Thyroid gland (tissue), 4 donors: ENCODE measurements around the gene ERICH2. TPM values are rescaled to one million over a fixed set of nuclear protein-coding genes. Genes with fewer than 3 reads are reported as not detected.

ENCODE experiments used
- DNase-seq, 2 donors: peaks; one replicate each; pipeline ENCODE4 v3.0.0-alpha.2; 2019
- H3K27ac ChIP-seq, 3 donors: fragments of 200-600 bp; sonication (generic); 1 replicate in 2 of 3; 2 replicates in 1 of 3; pipeline ENCODE4 v1.5.1; 2016 to 2019; ENCODE audit warnings: mild to moderate bottlenecking in 1 of 3, moderate library complexity in 1 of 3
- H3K27me3 ChIP-seq: fragments of 200-600 bp; sonication (generic); one replicate; pipeline ENCODE4 v1.5.1; 2019
- H3K36me3 ChIP-seq, 2 donors: fragments of 200-600 bp; sonication (generic); one replicate each; pipeline ENCODE4 v1.5.1; 2016 to 2019
- H3K4me1 ChIP-seq, 2 donors: fragments of 200-600 bp; sonication (generic); one replicate each; pipeline ENCODE4 v1.5.1; 2017 to 2019
- H3K4me3 ChIP-seq, 3 donors: fragments of 200-600 bp; sonication (generic); replicated peaks in 1 of 3; 1 replicate in 2 of 3; 2 replicates in 1 of 3; pipeline ENCODE4 v1.5.1; 2016; ENCODE audit warnings: mild to moderate bottlenecking in 1 of 3
- H3K9me3 ChIP-seq: fragments of 200-600 bp; sonication (generic); one replicate; pipeline ENCODE4 v1.5.1; 2017
- POLR2A ChIP-seq, 2 donors: fragments of 450-650 bp; IDR thresholded peaks; one replicate each; pipeline ENCODE4 v1.6.1; 2017; ENCODE audit warnings: antibody characterized with exemption in 2 of 2, mild to moderate bottlenecking in 2 of 2, moderate library complexity in 1 of 2
- WGBS, 2 donors: methylation state at CpG; one replicate each; pipeline ENCODE4 v1.1.5; 2017; 5-methylcytosine and 5-hydroxymethylcytosine counted together
- intact Hi-C: fragments of 100-400 bp; cut with DNase I; formaldehyde crosslinking; loops from one replicate; pipeline ENCODE4 v1.15.1; 2023
- total RNA-seq, 4 donors: library from RNA; depleted of rRNA; stranded (reverse); fragments of >200 nt; gene quantifications; one replicate each; pipeline ENCODE4 v1.2.3, GENCODE V29; 2016
- TF ChIP-seq, protein P1 (sequence below), 6 experiments: fragments of 200-600 bp in 3 of 6; fragments of 450-650 bp in 3 of 6; sonication (generic) in 3 of 6; IDR thresholded peaks; one replicate each; pipeline ENCODE4 v1.5.1; 2016 to 2019; ENCODE audit warnings: antibody characterized with exemption in 6 of 6, mild to moderate bottlenecking in 2 of 6, inconsistent platforms in 1 of 6, moderate library complexity in 1 of 6

ERICH2 gene
- total RNA-seq, 4 donors from 2014 or later = not detected

DNA sequence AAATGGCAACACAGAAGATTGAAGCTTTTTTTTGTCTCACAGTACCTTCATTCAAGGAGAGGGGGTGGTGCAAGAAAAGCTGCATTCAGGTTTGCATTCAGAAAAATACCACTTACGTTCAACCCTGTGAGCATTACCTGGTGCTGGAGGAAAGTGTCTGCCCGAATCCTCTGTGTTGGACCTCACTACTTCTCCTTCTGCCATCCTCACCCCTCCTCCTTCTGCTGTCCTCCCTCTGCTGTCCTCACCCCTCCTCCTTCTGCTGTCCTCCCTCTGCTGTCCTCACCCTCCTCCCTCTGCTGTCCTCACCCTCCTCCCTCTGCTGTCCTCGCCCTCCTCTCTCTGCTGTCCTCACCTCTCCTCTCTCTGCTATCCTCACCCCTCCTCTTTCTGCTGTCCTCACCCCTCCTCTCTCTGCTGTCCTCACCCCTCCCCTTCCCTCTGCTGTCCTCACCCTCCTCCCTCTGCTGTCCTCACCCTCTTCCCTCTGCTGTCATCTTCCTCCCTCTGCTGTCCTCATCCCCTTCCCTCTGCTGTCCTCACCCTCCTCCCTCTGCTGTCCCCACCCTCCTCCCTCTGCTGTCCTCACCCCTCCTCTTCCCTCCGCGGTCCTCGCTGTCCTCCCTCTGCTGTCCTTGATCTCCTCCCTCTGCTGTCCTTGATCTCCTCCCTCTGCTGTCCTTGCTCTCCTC lies 57.8 kb downstream of the ERICH2 start:
- H3K4me1 ChIP-seq = peaks cover 0 to 10% of the 10 kb centered on the region in 2 donors
- 87 to 92% methylated on average over 6 of the region's 6 CpGs for WGBS, 2 donors
- no peaks in the 10 kb centered on the region for H3K36me3 ChIP-seq
- no peak for TF ChIP-seq POLR2A (IDR thresholded peaks at IDR 0.05)
- TF ChIP-seq, protein P1, sequence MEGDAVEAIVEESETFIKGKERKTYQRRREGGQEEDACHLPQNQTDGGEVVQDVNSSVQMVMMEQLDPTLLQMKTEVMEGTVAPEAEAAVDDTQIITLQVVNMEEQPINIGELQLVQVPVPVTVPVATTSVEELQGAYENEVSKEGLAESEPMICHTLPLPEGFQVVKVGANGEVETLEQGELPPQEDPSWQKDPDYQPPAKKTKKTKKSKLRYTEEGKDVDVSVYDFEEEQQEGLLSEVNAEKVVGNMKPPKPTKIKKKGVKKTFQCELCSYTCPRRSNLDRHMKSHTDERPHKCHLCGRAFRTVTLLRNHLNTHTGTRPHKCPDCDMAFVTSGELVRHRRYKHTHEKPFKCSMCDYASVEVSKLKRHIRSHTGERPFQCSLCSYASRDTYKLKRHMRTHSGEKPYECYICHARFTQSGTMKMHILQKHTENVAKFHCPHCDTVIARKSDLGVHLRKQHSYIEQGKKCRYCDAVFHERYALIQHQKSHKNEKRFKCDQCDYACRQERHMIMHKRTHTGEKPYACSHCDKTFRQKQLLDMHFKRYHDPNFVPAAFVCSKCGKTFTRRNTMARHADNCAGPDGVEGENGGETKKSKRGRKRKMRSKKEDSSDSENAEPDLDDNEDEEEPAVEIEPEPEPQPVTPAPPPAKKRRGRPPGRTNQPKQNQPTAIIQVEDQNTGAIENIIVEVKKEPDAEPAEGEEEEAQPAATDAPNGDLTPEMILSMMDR (IDR thresholded peaks at IDR 0.05) = no peak
- no peaks in the 10 kb centered on the region for H3K27me3 ChIP-seq
- H3K4me3 ChIP-seq = no peak overlapping the region
- no peaks in the 10 kb centered on the region for H3K9me3 ChIP-seq
- intact Hi-C loops = no loop called here
- no peak overlapping the region for H3K27ac ChIP-seq
- DNase-seq = no peak

DNA sequence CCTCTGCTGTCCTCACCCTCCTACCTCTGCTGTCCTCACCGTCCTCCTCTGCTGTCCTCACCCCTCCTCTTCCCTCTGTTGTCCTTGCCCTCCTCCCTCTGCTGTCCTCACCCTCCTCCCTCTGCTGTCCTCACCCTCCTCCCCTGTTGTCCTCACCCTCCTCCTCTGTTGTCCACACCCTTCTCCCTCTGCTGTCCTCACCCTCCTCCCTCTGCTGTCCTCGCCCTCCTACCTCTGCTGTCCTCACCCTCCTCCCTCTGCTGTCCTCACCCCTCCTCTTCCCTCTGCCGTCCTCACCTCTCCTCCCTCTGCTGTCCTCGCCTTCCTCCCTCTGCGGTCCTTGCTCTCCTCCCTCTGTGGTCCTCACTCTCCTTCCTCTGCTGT lies 58.3 kb downstream of the ERICH2 start:
- 75 to 82% methylated on average over 5 of the region's 5 CpGs for WGBS, 2 donors
- intact Hi-C loops = no loop called here
- no peak overlapping the region for H3K27ac ChIP-seq
- H3K36me3 ChIP-seq = no peaks in the 10 kb centered on the region
- TF ChIP-seq, protein P1 (IDR thresholded peaks at IDR 0.05) = no peak
- TF ChIP-seq POLR2A (IDR thresholded peaks at IDR 0.05) = no peak
- no peak for DNase-seq
- H3K4me1 ChIP-seq = peaks cover 0 to 5% of the 10 kb centered on the region in 2 donors
- no peak overlapping the region for H3K4me3 ChIP-seq
- no peaks in the 10 kb centered on the region for H3K27me3 ChIP-seq
- H3K9me3 ChIP-seq = no peaks in the 10 kb centered on the region

DNA sequence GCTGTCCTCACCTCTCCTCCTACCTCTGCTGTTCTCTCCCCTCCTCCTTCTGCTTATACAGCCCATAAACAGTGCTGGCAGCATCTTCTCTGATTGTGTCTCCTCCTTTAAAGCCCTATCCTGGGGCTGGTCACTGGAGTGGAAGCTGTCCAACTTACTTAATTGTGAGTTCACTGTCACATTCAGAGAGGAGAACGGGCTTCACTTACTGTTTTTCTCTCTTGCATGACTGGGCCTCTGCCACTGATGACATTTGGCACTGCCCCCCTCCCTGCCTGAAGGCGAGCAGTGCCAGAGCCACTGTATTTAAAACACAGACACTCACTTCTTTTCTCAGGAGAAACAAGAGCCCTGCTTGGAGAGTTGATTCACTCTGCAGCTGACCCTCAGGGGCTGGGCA lies 58.9 kb downstream of the ERICH2 start:
- intact Hi-C loops = no loop called here
- 35 to 42% methylated on average over 2 of the region's 2 CpGs for WGBS, 2 donors

DNA sequence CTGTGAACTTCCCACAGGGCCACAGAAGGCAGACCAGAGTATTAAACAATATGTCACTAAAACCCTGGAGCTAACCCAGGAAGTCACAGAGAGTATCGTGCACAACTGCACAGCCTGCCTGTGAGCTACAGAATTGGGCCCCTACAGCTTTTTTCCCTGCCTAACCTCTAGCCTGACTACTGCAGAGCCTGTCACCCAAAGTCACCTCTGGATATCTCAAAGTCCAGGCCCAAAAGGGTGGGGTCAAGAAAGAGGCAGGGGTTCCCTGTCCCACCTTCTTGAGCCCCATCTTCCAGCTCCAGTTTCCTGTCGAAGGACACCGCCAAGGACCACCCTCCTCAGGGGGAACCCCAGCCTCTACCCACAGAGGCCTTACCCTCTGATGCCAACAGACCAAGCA lies 60.0 kb downstream of the ERICH2 start:
- H3K27ac ChIP-seq = no peak overlapping the region
- DNase-seq = no peak
- H3K27me3 ChIP-seq = no peaks in the 10 kb centered on the region
- no peaks in the 10 kb centered on the region for H3K9me3 ChIP-seq
- TF ChIP-seq, protein P1 (IDR thresholded peaks at IDR 0.05) = no peak
- TF ChIP-seq POLR2A (IDR thresholded peaks at IDR 0.05) = no peak
- H3K4me1 ChIP-seq = no peaks in the 10 kb centered on the region
- H3K4me3 ChIP-seq = no peak overlapping the region
- WGBS, 2 donors = 78 to 91% methylated on average over 3 of the region's 3 CpGs
- intact Hi-C loops = no loop called here
- H3K36me3 ChIP-seq = no peaks in the 10 kb centered on the region

More for the DNA sequence above, 58.9 kb downstream of the ERICH2 start:
- H3K36me3 ChIP-seq = no peaks in the 10 kb centered on the region
- TF ChIP-seq, protein P1 (IDR thresholded peaks at IDR 0.05) = no peak
- TF ChIP-seq POLR2A (IDR thresholded peaks at IDR 0.05) = no peak
- no peak overlapping the region for H3K4me3 ChIP-seq
- H3K9me3 ChIP-seq = no peaks in the 10 kb centered on the region
- H3K27ac ChIP-seq = no peak overlapping the region
- no peak for DNase-seq
- H3K27me3 ChIP-seq = no peaks in the 10 kb centered on the region
- H3K4me1 ChIP-seq = no peaks in the 10 kb centered on the region

DNA sequence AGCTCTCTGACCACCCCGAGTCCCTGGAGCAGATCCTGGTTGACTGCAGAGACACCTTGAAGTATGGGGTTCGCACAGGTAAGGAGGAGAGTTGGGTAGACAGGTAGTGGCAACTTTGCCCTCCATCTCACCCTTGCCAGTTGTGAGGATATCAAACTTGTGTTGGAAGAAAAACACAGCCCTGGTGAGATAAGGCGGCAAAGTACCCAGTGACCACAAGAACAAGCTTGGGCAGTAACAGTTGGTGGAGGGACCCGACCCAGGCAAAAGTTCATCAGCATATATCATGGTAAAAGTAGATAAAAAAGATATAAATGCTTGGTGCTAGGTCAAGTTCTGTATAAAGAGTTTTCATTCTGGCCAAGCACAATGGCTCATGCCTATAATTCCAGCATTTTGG lies 60.9 kb downstream of the ERICH2 start:
- intact Hi-C loops = no loop called here
- WGBS, 2 donors = 92 to 98% methylated on average over 4 of the region's 4 CpGs
- Histone ChIP-seq H3K27me3 (no peaks in the 10 kb centered on the region), H3K27ac (no peak overlapping the region), H3K4me1 (no peaks in the 10 kb centered on the region), H3K9me3 (no peaks in the 10 kb centered on the region), H3K4me3 (no peak overlapping the region), H3K36me3 (no peaks in the 10 kb centered on the region)
- no peak for DNase-seq
- TF ChIP-seq POLR2A (IDR thresholded peaks at IDR 0.05) = no peak
- TF ChIP-seq, protein P1 (IDR thresholded peaks at IDR 0.05) = no peak
